HepG2 (cell line): Measurements from ENCODE around the gene LANCL2. TPM values are rescaled to one million over a fixed set of nuclear protein-coding genes. Genes with fewer than 3 reads are reported as not detected.

Source experiments
- CENPBD1 ChIP-seq: sonication (generic); formaldehyde crosslinking; IDR thresholded peaks from 2 replicates; pipeline ENCODE4 v1.8.0; 2022; ENCODE audit warnings: missing genetic modification reagents, low read depth, mild to moderate bottlenecking, borderline replicate concordance
- CREM ChIP-seq, 2 experiments: sonication (generic) in 1 of 2; formaldehyde crosslinking in 1 of 2; IDR thresholded peaks; 2 replicates each; pipeline versions ENCODE4 v1.4.0 to v1.6.1; 2016 to 2020; ENCODE audit warnings: antibody characterized with exemption in 1 of 2, mild to moderate bottlenecking in 1 of 2, missing genetic modification reagents in 1 of 2
- FLYWCH1 ChIP-seq: sonication (generic); formaldehyde crosslinking; IDR thresholded peaks from 2 replicates; pipeline ENCODE4 v1.8.1; 2023; ENCODE audit warnings: mild to moderate bottlenecking, missing genetic modification reagents
- HCFC1 ChIP-seq: fragments of 150-350 bp; IDR thresholded peaks from 2 replicates; pipeline ENCODE4 v1.6.1; 2014; ENCODE audit warnings: low read depth, low read length
- PLRG1 ChIP-seq: fragments of 450-650 bp; conservative IDR thresholded peaks from 2 replicates; pipeline ENCODE4 v1.6.1; 2016
- POGZ ChIP-seq: sonication (generic); formaldehyde crosslinking; IDR thresholded peaks from 2 replicates; pipeline ENCODE4 v1.4.0; 2020; ENCODE audit warnings: mild to moderate bottlenecking, missing genetic modification reagents
- SKIL ChIP-seq: sonication (generic); formaldehyde crosslinking; IDR thresholded peaks from 2 replicates; pipeline ENCODE4 v1.8.0; 2022; ENCODE audit warnings: missing genetic modification reagents, mild to moderate bottlenecking, moderate library complexity, borderline replicate concordance
- SRF ChIP-seq: IDR thresholded peaks from 2 replicates; pipeline ENCODE4 v1.6.1; 2011; ENCODE audit warnings: mild to moderate bottlenecking, low read depth, low read length, moderate library complexity
- ZKSCAN1 ChIP-seq: fragments of 150-350 bp; IDR thresholded peaks from 2 replicates; pipeline ENCODE4 v1.6.1; 2014; ENCODE audit warnings: low read length
- ZMAT3 ChIP-seq: sonication (generic); formaldehyde crosslinking; conservative IDR thresholded peaks from 2 replicates; pipeline ENCODE4 v1.7.0; 2021; ENCODE audit warnings: missing genetic modification reagents
- ZNF281 ChIP-seq: sonication (generic); formaldehyde crosslinking; IDR thresholded peaks from 2 replicates; pipeline ENCODE4 v1.4.0; 2020; ENCODE audit warnings: missing genetic modification reagents, borderline replicate concordance
- ZNF350 ChIP-seq: sonication (generic); formaldehyde crosslinking; IDR thresholded peaks from 2 replicates; pipeline ENCODE4 v1.4.0; 2020; ENCODE audit warnings: mild to moderate bottlenecking, low read depth, missing genetic modification reagents, borderline replicate concordance
- ZNF547 ChIP-seq: sonication (generic); formaldehyde crosslinking; IDR thresholded peaks from 2 replicates; pipeline ENCODE4 v1.5.1; 2020; ENCODE audit warnings: mild to moderate bottlenecking, missing genetic modification reagents
- ZNF576 ChIP-seq: sonication (generic); formaldehyde crosslinking; IDR thresholded peaks from 2 replicates; pipeline ENCODE4 v1.4.0; 2020; ENCODE audit warnings: mild to moderate bottlenecking, missing genetic modification reagents
- polyA plus RNA-seq, 8 experiments: library from polyadenylated mRNA; depleted of rRNA in 3 of 8; stranded (reverse) in 7 of 8; unstranded in 1 of 8; fragments of >200 nt; fragmentation: Illumina TruSeq in 4 of 8; extraction: Trizol in 4 of 8; gene quantifications; 2 replicates each; pipeline versions ENCODE4 v1.2.1 to v1.2.3, GENCODE V29; 2011 to 2016; ENCODE audit warnings: low read depth in 4 of 8, missing spikeins in 1 of 8, mixed read lengths in 1 of 8; ENCODE audit not compliant: insufficient read depth in 1 of 8
- total RNA-seq, 5 experiments: library from RNA; depleted of rRNA; stranded (reverse); fragments of >200 nt; fragmentation: Illumina TruSeq; extraction: Trizol; gene quantifications; 2 replicates each; pipeline ENCODE4 v1.2.3, GENCODE V29; 2016; ENCODE audit warnings: low read depth in 1 of 5
- TF ChIP-seq, protein P1 (sequence below): sonication (generic); formaldehyde crosslinking; IDR thresholded peaks from 2 replicates; pipeline ENCODE4 v1.4.0; 2020; ENCODE audit warnings: missing genetic modification reagents, borderline replicate concordance
- TF ChIP-seq, protein P2 (sequence below): sonication (generic); formaldehyde crosslinking; IDR thresholded peaks from 2 replicates; pipeline ENCODE4 v1.4.0; 2020; ENCODE audit warnings: mild to moderate bottlenecking, low read depth, missing genetic modification reagents

The LANCL2 gene
- total and polyA plus RNA-seq, 2 of the 13 experiments (the other 11 are each of a cell fraction or from before 2014, with no cell fraction given), result 10.0 to 13.8 TPM

DNA sequence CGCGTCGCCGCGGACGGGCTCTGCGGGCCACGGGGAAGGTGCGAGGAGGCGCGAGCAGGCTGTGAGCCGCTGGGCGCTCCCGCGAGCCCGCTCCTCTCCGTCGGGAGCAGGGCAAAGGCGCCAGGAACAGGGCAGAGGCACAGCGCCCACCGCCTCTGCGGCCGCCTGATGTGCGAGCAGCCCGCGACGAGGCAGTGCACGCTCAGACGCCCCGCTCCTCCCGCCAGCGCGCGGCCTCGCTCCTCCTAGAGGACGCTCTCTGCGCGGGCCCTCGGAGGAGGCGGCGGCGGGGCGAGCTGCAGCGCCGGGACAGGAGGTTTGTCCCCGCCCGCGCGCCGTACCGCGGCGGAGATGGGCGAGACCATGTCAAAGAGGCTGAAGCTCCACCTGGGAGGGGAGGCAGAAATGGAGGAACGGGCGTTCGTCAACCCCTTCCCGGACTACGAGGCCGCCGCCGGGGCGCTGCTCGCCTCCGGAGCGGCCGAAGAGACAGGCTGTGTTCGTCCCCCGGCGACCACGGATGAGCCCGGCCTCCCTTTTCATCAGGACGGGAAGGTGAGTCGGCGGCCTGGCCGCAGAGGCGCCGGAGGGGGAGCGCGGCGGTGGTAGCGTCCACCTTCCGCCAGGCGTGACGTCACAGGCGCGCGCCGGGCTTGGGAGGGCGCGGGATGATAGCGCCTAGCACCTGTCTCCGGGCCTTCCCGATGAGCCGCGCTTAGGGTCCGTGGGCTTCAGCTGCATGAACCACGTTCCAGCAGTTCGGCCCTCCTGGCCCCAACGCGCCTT, 731 bp downstream of the LANCL2 start (continued):
- TF ChIP-seq ZNF281 (CRISPR knock-in tag) (peak; percentile 5; the same call in 1 of the 2 replicates), POGZ (CRISPR knock-in tag) (peak; percentile 87), CREM (IDR thresholded peaks at IDR 0.05) (peak; percentile 98), CREM (CRISPR knock-in tag; IDR thresholded peaks at IDR 0.05) (peak; percentile 94), ZNF350 (peak; percentile 82; the same call in 1 of the 2 replicates), ZKSCAN1 (peak; percentile 44; the same call in 1 of the 2 replicates), FLYWCH1 (no peak), SKIL (peak; percentile 49; the same call in 1 of the 2 replicates), CENPBD1 (CRISPR knock-in tag) (no peak), ZNF547 (peak; percentile 58), SRF (peak; percentile 71; the same call in 1 of the 2 replicates), HCFC1 (peak; percentile 72), ZNF576 (no peak), ZMAT3 (CRISPR knock-in tag) (peak; percentile 97), PLRG1 (no peak)
- TF ChIP-seq, protein P1, sequence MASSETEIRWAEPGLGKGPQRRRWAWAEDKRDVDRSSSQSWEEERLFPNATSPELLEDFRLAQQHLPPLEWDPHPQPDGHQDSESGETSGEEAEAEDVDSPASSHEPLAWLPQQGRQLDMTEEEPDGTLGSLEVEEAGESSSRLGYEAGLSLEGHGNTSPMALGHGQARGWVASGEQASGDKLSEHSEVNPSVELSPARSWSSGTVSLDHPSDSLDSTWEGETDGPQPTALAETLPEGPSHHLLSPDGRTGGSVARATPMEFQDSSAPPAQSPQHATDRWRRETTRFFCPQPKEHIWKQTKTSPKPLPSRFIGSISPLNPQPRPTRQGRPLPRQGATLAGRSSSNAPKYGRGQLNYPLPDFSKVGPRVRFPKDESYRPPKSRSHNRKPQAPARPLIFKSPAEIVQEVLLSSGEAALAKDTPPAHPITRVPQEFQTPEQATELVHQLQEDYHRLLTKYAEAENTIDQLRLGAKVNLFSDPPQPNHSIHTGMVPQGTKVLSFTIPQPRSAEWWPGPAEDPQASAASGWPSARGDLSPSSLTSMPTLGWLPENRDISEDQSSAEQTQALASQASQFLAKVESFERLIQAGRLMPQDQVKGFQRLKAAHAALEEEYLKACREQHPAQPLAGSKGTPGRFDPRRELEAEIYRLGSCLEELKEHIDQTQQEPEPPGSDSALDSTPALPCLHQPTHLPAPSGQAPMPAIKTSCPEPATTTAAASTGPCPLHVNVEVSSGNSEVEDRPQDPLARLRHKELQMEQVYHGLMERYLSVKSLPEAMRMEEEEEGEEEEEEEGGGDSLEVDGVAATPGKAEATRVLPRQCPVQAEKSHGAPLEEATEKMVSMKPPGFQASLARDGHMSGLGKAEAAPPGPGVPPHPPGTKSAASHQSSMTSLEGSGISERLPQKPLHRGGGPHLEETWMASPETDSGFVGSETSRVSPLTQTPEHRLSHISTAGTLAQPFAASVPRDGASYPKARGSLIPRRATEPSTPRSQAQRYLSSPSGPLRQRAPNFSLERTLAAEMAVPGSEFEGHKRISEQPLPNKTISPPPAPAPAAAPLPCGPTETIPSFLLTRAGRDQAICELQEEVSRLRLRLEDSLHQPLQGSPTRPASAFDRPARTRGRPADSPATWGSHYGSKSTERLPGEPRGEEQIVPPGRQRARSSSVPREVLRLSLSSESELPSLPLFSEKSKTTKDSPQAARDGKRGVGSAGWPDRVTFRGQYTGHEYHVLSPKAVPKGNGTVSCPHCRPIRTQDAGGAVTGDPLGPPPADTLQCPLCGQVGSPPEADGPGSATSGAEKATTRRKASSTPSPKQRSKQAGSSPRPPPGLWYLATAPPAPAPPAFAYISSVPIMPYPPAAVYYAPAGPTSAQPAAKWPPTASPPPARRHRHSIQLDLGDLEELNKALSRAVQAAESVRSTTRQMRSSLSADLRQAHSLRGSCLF (CRISPR knock-in tag), result no peak
- TF ChIP-seq, protein P2, sequence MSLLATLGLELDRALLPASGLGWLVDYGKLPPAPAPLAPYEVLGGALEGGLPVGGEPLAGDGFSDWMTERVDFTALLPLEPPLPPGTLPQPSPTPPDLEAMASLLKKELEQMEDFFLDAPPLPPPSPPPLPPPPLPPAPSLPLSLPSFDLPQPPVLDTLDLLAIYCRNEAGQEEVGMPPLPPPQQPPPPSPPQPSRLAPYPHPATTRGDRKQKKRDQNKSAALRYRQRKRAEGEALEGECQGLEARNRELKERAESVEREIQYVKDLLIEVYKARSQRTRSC (CRISPR knock-in tag), result no peak
